WTC11 (cell line): Measurements from ENCODE around the gene RPL15. TPM values are rescaled to one million over a fixed set of nuclear protein-coding genes. Genes with fewer than 3 reads are reported as not detected.

Experiments
- ATAC-seq: fragments of 200-7000 bp; cut with Tn5 transposase; 2 replicates; pipeline ENCODE4 v1.10.0; 2021; ENCODE audit warnings: mild to moderate bottlenecking, moderate library complexity
- CTCF ChIA-PET: fragments of 300-600 bp; sonication (Branson Sonifier 250); formaldehyde crosslinking; loops from one replicate; lab custom pipeline; 2021; ENCODE audit warnings: antibody characterized with exemption; lab: Charles Lee
- POLR2A ChIA-PET: fragments of 350-600 bp; sonication (Branson Sonifier 250); formaldehyde crosslinking; loops from one replicate; lab custom pipeline; 2021; ENCODE audit warnings: antibody characterized with exemption; lab: Charles Lee
- DNase-seq: peaks from one replicate; pipeline ENCODE4 v3.0.0; 2021; ENCODE audit warnings: low spot score
- H3K27ac Mint-ChIP-seq: 2 replicates; pipeline ENCODE4 v1.8.0; 2021; ENCODE audit warnings: mixed read lengths
- H3K27me3 Mint-ChIP-seq: 2 replicates; pipeline ENCODE4 v1.8.0; 2021; ENCODE audit warnings: low read depth, mild to moderate bottlenecking, moderate library complexity, mixed read lengths
- H3K36me3 Mint-ChIP-seq: 2 replicates; pipeline ENCODE4 v1.8.0; 2021; ENCODE audit warnings: mixed read lengths
- H3K4me1 Mint-ChIP-seq: 2 replicates; pipeline ENCODE4 v1.8.0; 2022; ENCODE audit warnings: mixed read lengths
- H3K4me3 Mint-ChIP-seq: 2 replicates; pipeline ENCODE4 v1.8.0; 2021; ENCODE audit warnings: mild to moderate bottlenecking, moderate library complexity, mixed read lengths
- H3K9me3 Mint-ChIP-seq: 2 replicates; pipeline ENCODE4 v1.8.0; 2021; ENCODE audit warnings: mixed read lengths
- ATF2 ChIP-seq: sonication (generic); formaldehyde crosslinking; IDR thresholded peaks from 2 replicates; pipeline ENCODE4 v1.8.1; 2022; ENCODE audit warnings: low read depth, missing genetic modification reagents, borderline replicate concordance
- ATF3 ChIP-seq: sonication (generic); formaldehyde crosslinking; conservative IDR thresholded peaks from 2 replicates; pipeline ENCODE4 v1.8.1; 2022; ENCODE audit warnings: mild to moderate bottlenecking, missing genetic modification reagents
- E2F5 ChIP-seq: sonication (generic); formaldehyde crosslinking; IDR thresholded peaks from 2 replicates; pipeline ENCODE4 v1.8.1; 2022; ENCODE audit warnings: mild to moderate bottlenecking, moderate library complexity, missing genetic modification reagents
- GRHL2 ChIP-seq: fragments of 250-450 bp; sonication (Bioruptor Pico); IDR thresholded peaks from 2 replicates; pipeline ENCODE4 v1.8.0; 2022; ENCODE audit warnings: mild to moderate bottlenecking, moderate library complexity; ENCODE audit not compliant: insufficient replicate concordance, severe bottlenecking
- HMGXB4 ChIP-seq: sonication (generic); formaldehyde crosslinking; IDR thresholded peaks from 2 replicates; pipeline ENCODE4 v1.8.1; 2023; ENCODE audit warnings: mild to moderate bottlenecking, moderate library complexity, missing genetic modification reagents
- MXD4 ChIP-seq: fragments of 250-450 bp; sonication (Bioruptor Pico); IDR thresholded peaks from 2 replicates; pipeline ENCODE4 v1.8.0; 2021; ENCODE audit warnings: mild to moderate bottlenecking, moderate library complexity, borderline replicate concordance
- NFE2L1 ChIP-seq: sonication (generic); formaldehyde crosslinking; IDR thresholded peaks from 2 replicates; pipeline ENCODE4 v1.8.1; 2023; ENCODE audit warnings: missing genetic modification reagents
- NFYB ChIP-seq: sonication (generic); formaldehyde crosslinking; conservative IDR thresholded peaks from 2 replicates; pipeline ENCODE4 v1.8.0; 2022; ENCODE audit warnings: low read depth, missing genetic modification reagents
- OVOL2 ChIP-seq: fragments of 250-450 bp; sonication (Bioruptor Pico); IDR thresholded peaks from 2 replicates; pipeline ENCODE4 v1.9.0; 2021; ENCODE audit warnings: mild to moderate bottlenecking, borderline replicate concordance
- SMAD3 ChIP-seq: sonication (generic); formaldehyde crosslinking; IDR thresholded peaks from 2 replicates; pipeline ENCODE4 v1.8.0; 2022; ENCODE audit warnings: missing genetic modification reagents, mild to moderate bottlenecking, borderline replicate concordance
- STAT6 ChIP-seq: sonication (generic); formaldehyde crosslinking; conservative IDR thresholded peaks from 2 replicates; pipeline ENCODE4 v1.8.1; 2023; ENCODE audit warnings: mild to moderate bottlenecking, low read depth, missing genetic modification reagents, moderate library complexity
- USF2 ChIP-seq: sonication (generic); formaldehyde crosslinking; IDR thresholded peaks from 2 replicates; pipeline ENCODE4 v1.8.1; 2023; ENCODE audit warnings: mild to moderate bottlenecking, missing genetic modification reagents, moderate library complexity
- ZBTB21 ChIP-seq: sonication (generic); formaldehyde crosslinking; IDR thresholded peaks from 2 replicates; pipeline ENCODE4 v1.8.1; 2023; ENCODE audit warnings: mild to moderate bottlenecking, missing genetic modification reagents, borderline replicate concordance
- ZNF281 ChIP-seq: sonication (generic); formaldehyde crosslinking; IDR thresholded peaks from 2 replicates; pipeline ENCODE4 v1.8.0; 2023; ENCODE audit warnings: mild to moderate bottlenecking, missing genetic modification reagents
- ZNF671 ChIP-seq: fragments of 250-450 bp; sonication (Bioruptor Pico); IDR thresholded peaks from 2 replicates; pipeline ENCODE4 v1.8.0; 2021; ENCODE audit warnings: mild to moderate bottlenecking
- ZSCAN18 ChIP-seq: fragments of 250-450 bp; sonication (Bioruptor Pico); IDR thresholded peaks from 2 replicates; pipeline ENCODE4 v2.1.2; 2022; ENCODE audit warnings: mild to moderate bottlenecking, moderate library complexity
- total RNA-seq: library from RNA; stranded (reverse); gene quantifications from 3 replicates; pipeline ENCODE4 v1.2.3, GENCODE V29; 2021

The RPL15 gene
- total RNA-seq, 1 experiment from 2014 or later: 2,428 TPM

GRCh38 chr3:23941440-23941839 is 24.5 kb downstream of the RPL15 start:
- CTCF ChIA-PET: no interaction called here
- peaks cover 16% of the 10 kb centered on the region for H3K4me1 Mint-ChIP-seq
- POLR2A ChIA-PET: interaction anchor here (1.9 kb wide), 1 partner anchor 24 kb away, joined by 8 read pairs; the partner anchor contains the start of genes NKIRAS1 and RPL15

GRCh38 chr3:23942546-23942945 is 25.6 kb downstream of the RPL15 start:
- DNase-seq: no peak
- POLR2A ChIA-PET: no interaction called here
- TF ChIP-seq HMGXB4 (CRISPR knock-in tag): no peak
- TF ChIP-seq ZNF281 (CRISPR knock-in tag): no peak
- TF ChIP-seq ZSCAN18 (CRISPR knock-in tag): no peak
- TF ChIP-seq ATF2 (CRISPR knock-in tag): no peak
- TF ChIP-seq OVOL2 (CRISPR knock-in tag): no peak
- no peak for TF ChIP-seq USF2
- no peak for TF ChIP-seq ZBTB21
- TF ChIP-seq SMAD3 (CRISPR knock-in tag): no peak
- TF ChIP-seq GRHL2 (CRISPR knock-in tag): no peak
- no peak for TF ChIP-seq NFE2L1 (CRISPR knock-in tag)

More at GRCh38 chr3:23941440-23941839, 24.5 kb downstream of the RPL15 start:
- no peak overlapping the region for H3K4me3 Mint-ChIP-seq
- no peaks in the 10 kb centered on the region for H3K36me3 Mint-ChIP-seq
- no peak for ATAC-seq
- DNase-seq: no peak
- H3K9me3 Mint-ChIP-seq: no peaks in the 10 kb centered on the region
- H3K27ac Mint-ChIP-seq: no peak overlapping the region
- H3K27me3 Mint-ChIP-seq: peaks cover 16% of the 10 kb centered on the region
- TF ChIP-seq SMAD3 (CRISPR knock-in tag) (no peak), OVOL2 (CRISPR knock-in tag) (no peak), E2F5 (no peak), NFYB (CRISPR knock-in tag) (no peak), ZNF671 (CRISPR knock-in tag) (no peak), STAT6 (no peak), MXD4 (CRISPR knock-in tag) (no peak), ATF3 (no peak)

More at GRCh38 chr3:23942546-23942945, 25.6 kb downstream of the RPL15 start:
- no peaks in the 10 kb centered on the region for H3K36me3 Mint-ChIP-seq
- no peak for ATAC-seq
- no peak overlapping the region for H3K27ac Mint-ChIP-seq
- H3K4me3 Mint-ChIP-seq: no peak overlapping the region
- H3K27me3 Mint-ChIP-seq: peaks cover 16% of the 10 kb centered on the region
- CTCF ChIA-PET: no interaction called here
- peaks cover 23% of the 10 kb centered on the region for H3K4me1 Mint-ChIP-seq
- no peaks in the 10 kb centered on the region for H3K9me3 Mint-ChIP-seq
